PFSK-1 (cell line): ENCODE results near the gene FPR3.

Experiments used
- FOXP2 ChIP-seq: optimal IDR thresholded peaks from 2 replicates; pipeline ENCODE3; 2011; ENCODE audit warnings: borderline replicate concordance, control low read depth, inconsistent platforms; ENCODE audit not compliant: insufficient read depth; ENCODE audit errors: extremely low read length, extremely low read depth
- POLR2AphosphoS5 ChIP-seq: IDR thresholded peaks from 2 replicates; pipeline ENCODE4 v1.6.1; 2012; ENCODE audit warnings: low read depth, mild to moderate bottlenecking, control low read depth, low read length, moderate library complexity
- SIN3A ChIP-seq: IDR thresholded peaks from 2 replicates; pipeline ENCODE4 v1.6.1; 2012; ENCODE audit warnings: mild to moderate bottlenecking, low read length, moderate library complexity, borderline replicate concordance; ENCODE audit not compliant: insufficient read depth
- TAF1 ChIP-seq: IDR thresholded peaks from 2 replicates; pipeline ENCODE4 v1.6.1; 2012; ENCODE audit warnings: low read length, control low read depth, borderline replicate concordance; ENCODE audit not compliant: insufficient read depth
- TF ChIP-seq, protein P1 (sequence below), 2 experiments: IDR thresholded peaks; 2 replicates each; pipeline versions ENCODE4 v1.6.1 to v1.8.0; 2011 to 2012; ENCODE audit warnings: low read depth in 2 of 2, low read length in 2 of 2, control low read depth in 1 of 2, inconsistent platforms in 1 of 2, mild to moderate bottlenecking in 1 of 2, moderate library complexity in 1 of 2; ENCODE audit not compliant: insufficient read depth in 1 of 2

Gene FPR3

DNA sequence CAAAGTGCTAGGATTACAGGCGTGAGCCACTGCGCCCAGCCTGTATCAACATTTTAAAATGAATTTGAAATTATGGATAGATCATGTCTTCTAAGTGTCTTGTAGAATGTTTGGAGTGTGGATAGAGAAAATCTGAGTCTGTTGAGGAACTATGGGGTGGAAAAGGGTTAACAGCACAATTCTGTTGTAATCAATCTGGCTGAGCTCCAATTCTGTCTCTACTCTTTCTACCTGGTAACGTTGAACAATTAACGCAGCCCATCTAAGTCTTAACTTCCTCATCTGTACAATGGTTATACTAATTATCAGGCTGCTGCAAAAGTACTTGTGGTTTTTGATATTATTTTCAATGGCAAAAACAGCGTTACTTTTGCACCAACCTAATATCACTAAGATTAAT is 29.9 kb upstream of the FPR3 start:
- TF ChIP-seq, protein P1, sequence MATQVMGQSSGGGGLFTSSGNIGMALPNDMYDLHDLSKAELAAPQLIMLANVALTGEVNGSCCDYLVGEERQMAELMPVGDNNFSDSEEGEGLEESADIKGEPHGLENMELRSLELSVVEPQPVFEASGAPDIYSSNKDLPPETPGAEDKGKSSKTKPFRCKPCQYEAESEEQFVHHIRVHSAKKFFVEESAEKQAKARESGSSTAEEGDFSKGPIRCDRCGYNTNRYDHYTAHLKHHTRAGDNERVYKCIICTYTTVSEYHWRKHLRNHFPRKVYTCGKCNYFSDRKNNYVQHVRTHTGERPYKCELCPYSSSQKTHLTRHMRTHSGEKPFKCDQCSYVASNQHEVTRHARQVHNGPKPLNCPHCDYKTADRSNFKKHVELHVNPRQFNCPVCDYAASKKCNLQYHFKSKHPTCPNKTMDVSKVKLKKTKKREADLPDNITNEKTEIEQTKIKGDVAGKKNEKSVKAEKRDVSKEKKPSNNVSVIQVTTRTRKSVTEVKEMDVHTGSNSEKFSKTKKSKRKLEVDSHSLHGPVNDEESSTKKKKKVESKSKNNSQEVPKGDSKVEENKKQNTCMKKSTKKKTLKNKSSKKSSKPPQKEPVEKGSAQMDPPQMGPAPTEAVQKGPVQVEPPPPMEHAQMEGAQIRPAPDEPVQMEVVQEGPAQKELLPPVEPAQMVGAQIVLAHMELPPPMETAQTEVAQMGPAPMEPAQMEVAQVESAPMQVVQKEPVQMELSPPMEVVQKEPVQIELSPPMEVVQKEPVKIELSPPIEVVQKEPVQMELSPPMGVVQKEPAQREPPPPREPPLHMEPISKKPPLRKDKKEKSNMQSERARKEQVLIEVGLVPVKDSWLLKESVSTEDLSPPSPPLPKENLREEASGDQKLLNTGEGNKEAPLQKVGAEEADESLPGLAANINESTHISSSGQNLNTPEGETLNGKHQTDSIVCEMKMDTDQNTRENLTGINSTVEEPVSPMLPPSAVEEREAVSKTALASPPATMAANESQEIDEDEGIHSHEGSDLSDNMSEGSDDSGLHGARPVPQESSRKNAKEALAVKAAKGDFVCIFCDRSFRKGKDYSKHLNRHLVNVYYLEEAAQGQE (IDR thresholded peaks at IDR 0.05; ENCODE audit: insufficient read depth in 1 of 2, low read depth in 2 of 2, low read length in 2 of 2), result no peak
- no peak for TF ChIP-seq SIN3A
- TF ChIP-seq FOXP2, result no peak
- no peak for TF ChIP-seq TAF1

DNA sequence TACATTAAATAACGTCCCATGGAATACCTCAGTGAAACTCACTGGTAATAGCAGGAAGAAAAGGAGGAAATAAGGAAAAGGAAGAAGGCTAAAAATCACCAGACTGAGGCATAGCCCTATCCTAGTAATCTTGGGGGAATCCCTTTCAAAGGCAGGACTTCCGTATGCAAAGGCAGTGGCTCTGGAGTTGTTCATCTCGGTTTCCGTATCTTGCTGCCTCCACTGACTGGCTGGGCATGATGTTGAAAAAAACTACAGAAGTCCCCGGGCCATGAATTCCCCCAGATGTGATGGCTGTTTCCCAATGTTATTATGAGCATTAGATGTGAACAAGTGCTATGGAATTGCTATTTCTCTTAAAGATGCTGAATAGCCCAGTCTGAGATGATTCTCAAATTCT is 28.5 kb upstream of the FPR3 start:
- no peak for TF ChIP-seq TAF1
- TF ChIP-seq, protein P1 (IDR thresholded peaks at IDR 0.05; ENCODE audit: insufficient read depth in 1 of 2, low read depth in 2 of 2, low read length in 2 of 2), result no peak
- TF ChIP-seq FOXP2, result no peak
- no peak for TF ChIP-seq POLR2AphosphoS5
- no peak for TF ChIP-seq SIN3A

DNA sequence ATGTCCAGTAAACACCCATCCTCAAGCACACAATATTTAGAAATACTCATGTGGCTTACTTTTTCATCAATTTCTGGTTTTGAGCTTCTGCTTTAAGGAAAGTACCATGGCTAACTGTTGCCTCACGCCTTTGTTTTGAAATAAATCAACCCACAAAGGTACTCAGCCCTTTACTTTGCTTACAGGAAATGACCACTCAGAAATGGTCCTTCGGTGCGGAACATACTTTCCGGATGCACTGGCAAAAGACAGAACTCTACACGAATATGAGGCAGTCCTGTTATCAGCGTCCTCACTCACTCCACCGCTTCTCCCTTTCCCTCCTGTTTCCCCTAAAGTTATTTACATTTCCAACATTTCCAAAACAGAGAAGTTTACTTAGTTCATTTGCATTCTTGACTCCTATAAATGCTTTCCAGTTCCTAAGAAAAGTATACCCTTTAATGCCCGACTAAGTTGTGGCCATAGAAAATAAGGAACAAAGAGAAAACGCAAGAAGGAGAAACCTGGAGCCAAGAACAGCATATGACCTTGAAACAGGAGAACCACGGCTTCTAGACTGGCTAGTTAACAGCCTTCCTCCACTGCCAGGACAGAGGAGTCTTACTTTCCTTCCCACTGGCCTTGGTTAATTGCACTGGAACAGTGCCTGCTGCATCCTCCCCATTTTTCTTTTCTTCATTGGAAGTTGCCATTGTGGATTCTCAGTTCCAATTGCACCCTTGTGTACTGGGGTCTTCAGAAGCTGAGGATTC is 23.4 kb upstream of the FPR3 start:
- TF ChIP-seq SIN3A (no peak), FOXP2 (no peak), TAF1 (no peak)

DNA sequence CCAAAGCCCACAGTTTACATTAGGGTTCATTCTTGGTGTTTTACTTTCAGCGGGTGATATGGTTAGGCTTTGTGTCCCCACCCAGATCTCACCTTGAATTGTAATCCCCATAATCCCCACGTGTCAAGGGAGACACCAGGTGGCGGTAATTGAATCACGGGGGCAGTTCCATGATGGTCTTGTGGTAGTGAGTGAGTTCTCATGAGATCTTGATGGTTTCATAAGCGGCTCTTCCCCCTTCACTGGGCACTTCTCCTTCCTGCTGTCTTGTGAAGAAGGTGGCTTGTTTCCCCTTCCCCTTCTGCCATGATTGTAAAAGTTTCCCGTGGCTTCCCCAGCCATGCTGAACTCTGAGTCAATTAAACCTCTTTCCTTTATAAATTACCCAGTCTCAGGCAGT is 22.0 kb upstream of the FPR3 start:
- TF ChIP-seq FOXP2 (no peak), POLR2AphosphoS5 (no peak), SIN3A (no peak), TAF1 (no peak)
- TF ChIP-seq, protein P1 (IDR thresholded peaks at IDR 0.05; ENCODE audit: insufficient read depth in 1 of 2, low read depth in 2 of 2, low read length in 2 of 2), result no peak

DNA sequence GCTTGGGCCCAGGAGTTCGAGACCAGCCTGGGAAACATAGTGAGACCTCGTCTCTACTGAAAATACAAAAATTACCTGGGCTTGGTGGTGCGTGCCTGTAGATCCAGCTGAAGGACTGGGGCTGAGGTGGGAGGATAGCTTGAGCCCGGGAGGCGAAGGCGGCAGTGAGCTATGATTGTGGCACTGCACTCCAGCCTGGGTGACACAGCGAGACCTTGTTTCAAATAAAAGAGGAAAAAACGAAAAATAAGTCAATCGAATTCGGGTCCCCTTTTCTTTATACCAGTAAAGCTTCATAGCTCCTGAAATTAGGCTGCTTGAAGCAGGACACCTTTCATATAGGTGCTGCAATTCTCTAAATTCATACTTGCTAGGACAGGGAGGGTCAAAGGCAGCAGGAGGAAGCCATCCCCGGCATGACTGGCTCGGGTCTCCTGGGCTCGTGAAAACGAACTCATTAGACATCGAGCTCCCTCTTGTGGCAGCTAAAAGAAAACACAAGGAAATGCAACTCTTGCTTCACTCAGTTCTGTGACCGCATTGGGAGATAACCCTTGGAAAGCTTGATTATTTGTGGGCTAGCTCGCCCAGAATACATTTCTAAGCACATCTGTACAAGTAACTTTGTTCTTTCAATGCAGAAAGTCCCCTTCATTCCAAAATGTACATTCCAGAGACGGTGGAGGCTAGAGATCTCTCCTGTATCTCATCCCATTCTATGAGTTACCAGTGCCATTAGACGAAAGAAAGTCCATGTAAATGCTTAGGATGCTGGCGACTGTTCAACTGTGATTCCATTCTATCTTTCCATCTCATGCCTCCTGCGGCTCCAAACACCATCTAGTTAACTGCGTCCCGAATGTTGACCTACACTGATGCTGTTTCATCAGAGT is 17.1 kb upstream of the FPR3 start:
- TF ChIP-seq FOXP2 (no peak), TAF1 (no peak), POLR2AphosphoS5 (no peak), SIN3A (no peak)
- TF ChIP-seq, protein P1 (IDR thresholded peaks at IDR 0.05; ENCODE audit: insufficient read depth in 1 of 2, low read depth in 2 of 2, low read length in 2 of 2), result no peak; a peak in 1 of 4 replicates
